K562 (cell line): ENCODE measurements around the gene AGMO. TPM values are rescaled to one million over a fixed set of nuclear protein-coding genes. Genes with fewer than 3 reads are reported as not detected.

Experiments
- ATAC-seq: fragments of 200-7000 bp; cut with Tn5 transposase; 3 replicates; pipeline ENCODE4 v1.9.1; 2020; ENCODE audit warnings: moderate library complexity
- BruUV-seq: library from RNA; stranded (reverse); fragments of 400-500 nt; replicated peaks from 2 replicates; lab custom pipeline; 2021; lab: Mats Ljungman, UMichigan
- CTCF ChIA-PET: fragments of 300-600 bp; formaldehyde crosslinking; extraction: SDS; loops from one replicate; lab custom pipeline; 2021; ENCODE audit warnings: low intra/inter-chr PET ratio; lab: Yijun Ruan, JAX
- POLR2A ChIA-PET: fragments of 300-600, 350-650 bp; sonication (Branson Sonifier 250); formaldehyde crosslinking; extraction: SDS; loops from one replicate; lab custom pipeline; 2021; ENCODE audit warnings: antibody characterized with exemption, inconsistent platforms; lab: Yijun Ruan, JAX
- DNase-seq, 4 experiments: peaks; one replicate each; pipeline versions ENCODE4 v3.0.0 to v3.0.0-alpha.2; 2011 to 2018; ENCODE audit warnings: low spot score in 3 of 4, mixed read lengths in 3 of 4; ENCODE audit errors: extremely low read depth in 1 of 4
- FAIRE-seq: peaks from 2 replicates; lab custom pipeline; 2011; peaks lifted over from hg19 to GRCh38; lab: Jason Lieb, UNC
- H2AFZ ChIP-seq: 2 replicates; pipeline ENCODE4 v1.6.0; 2011; ENCODE audit warnings: low read depth, low read length, control low read depth, inconsistent platforms
- H3K27ac ChIP-seq: fragments of 200-600 bp; 3 replicates; pipeline ENCODE4 v1.8.0; 2011; ENCODE audit warnings: low read depth, mild to moderate bottlenecking, control low read depth, inconsistent platforms, low read length, moderate library complexity, mixed read lengths; ENCODE audit errors: extremely low read depth
- H3K27me3 ChIP-seq, 2 experiments: fragments of 300-600 bp in 1 of 2; 2 replicates in 1 of 2; 3 replicates in 1 of 2; pipeline versions ENCODE4 v1.6.0 to v1.8.0; 2011; ENCODE audit warnings: inconsistent platforms in 2 of 2, low read length in 2 of 2, mild to moderate bottlenecking in 1 of 2, mixed read lengths in 1 of 2, moderate library complexity in 1 of 2; ENCODE audit not compliant: control insufficient read depth in 2 of 2, insufficient read depth in 2 of 2
- H3K36me3 ChIP-seq: fragments of 300-600 bp; 3 replicates; pipeline ENCODE4 v1.8.0; 2011; ENCODE audit warnings: mild to moderate bottlenecking, low read length, inconsistent platforms; ENCODE audit not compliant: control insufficient read depth, insufficient read depth
- H3K4me1 ChIP-seq, 2 experiments: fragments of 200-600 bp in 1 of 2; replicated peaks in 1 of 2; 2 replicates in 1 of 2; 3 replicates in 1 of 2; pipeline versions ENCODE4 v1.5.1 to v1.8.0; 2011; ENCODE audit warnings: inconsistent platforms in 2 of 2, low read length in 2 of 2, mild to moderate bottlenecking in 1 of 2, mixed read lengths in 1 of 2, moderate library complexity in 1 of 2; ENCODE audit not compliant: control insufficient read depth in 2 of 2, insufficient read depth in 2 of 2
- H3K4me2 ChIP-seq: 2 replicates; pipeline ENCODE4 v1.6.1; 2011; ENCODE audit warnings: low read length, control low read depth, inconsistent platforms, mixed read lengths; ENCODE audit not compliant: insufficient read depth
- H3K4me3 ChIP-seq: fragments of 200-600 bp; sonication (generic), shearing (Covaris generic); 2 replicates; pipeline ENCODE4 v1.5.1; 2016; ENCODE audit warnings: control low read depth, inconsistent platforms
- H3K79me2 ChIP-seq: fragments of 200-600 bp; 3 replicates; pipeline ENCODE4 v1.8.0; 2011; ENCODE audit warnings: low read length, inconsistent platforms; ENCODE audit not compliant: control insufficient read depth, insufficient read depth
- H3K9ac ChIP-seq, 2 experiments: 2 replicates each; pipeline versions ENCODE4 v1.6.0 to v1.6.1; 2011; ENCODE audit warnings: low read depth in 2 of 2, low read length in 2 of 2, control low read depth in 1 of 2, inconsistent platforms in 1 of 2, mild to moderate bottlenecking in 1 of 2, mixed read lengths in 1 of 2; ENCODE audit not compliant: insufficient read depth in 1 of 2
- H3K9me1 ChIP-seq: one replicate; pipeline ENCODE4 v1.6.0; 2011; ENCODE audit warnings: inconsistent platforms, mild to moderate bottlenecking, low read length, moderate library complexity; ENCODE audit not compliant: control insufficient read depth, insufficient read depth
- H3K9me3 ChIP-seq: replicated peaks from 2 replicates; pipeline ENCODE4 v1.5.1; 2011; ENCODE audit warnings: low read depth, low read length, inconsistent platforms; ENCODE audit not compliant: control insufficient read depth, insufficient read depth
- H4K20me1 ChIP-seq: replicated peaks from 2 replicates; pipeline ENCODE4 v1.6.1; 2011; ENCODE audit warnings: low read length, inconsistent platforms, mixed read lengths; ENCODE audit not compliant: control insufficient read depth, insufficient read depth
- DLX4 ChIP-seq: fragments of 250-450 bp; sonication (Bioruptor Pico); IDR thresholded peaks from 2 replicates; pipeline ENCODE4 v1.6.1; 2021; ENCODE audit warnings: mild to moderate bottlenecking
- E4F1 ChIP-seq: fragments of 250-450 bp; sonication (Bioruptor Pico); IDR thresholded peaks from 2 replicates; pipeline ENCODE4 v1.5.0; 2021; ENCODE audit warnings: mild to moderate bottlenecking, borderline replicate concordance
- MCM7 ChIP-seq, 2 experiments: fragments of 450-650 bp; IDR thresholded peaks; 2 replicates each; pipeline ENCODE4 v1.6.1; 2016 to 2018
- RUNX1 ChIP-seq: sonication (generic); IDR thresholded peaks from 2 replicates; pipeline ENCODE4 v1.6.1; 2016; ENCODE audit warnings: antibody characterized with exemption, low read depth
- ZKSCAN3 ChIP-seq: fragments of 250-450 bp; sonication (Bioruptor Pico); IDR thresholded peaks from 2 replicates; pipeline ENCODE4 v1.4.0; 2020
- ZNF133 ChIP-seq: fragments of 250-450 bp; sonication (Bioruptor Pico); IDR thresholded peaks from 2 replicates; pipeline ENCODE4 v1.4.0; 2020; ENCODE audit warnings: mild to moderate bottlenecking
- ZNF239 ChIP-seq: fragments of 250-450 bp; sonication (Bioruptor Pico); IDR thresholded peaks from 2 replicates; pipeline ENCODE4 v1.4.0; 2020; ENCODE audit warnings: mild to moderate bottlenecking
- ZNF79 ChIP-seq: fragments of 250-450 bp; sonication (Bioruptor Pico); IDR thresholded peaks from 2 replicates; pipeline ENCODE4 v1.4.0; 2020; ENCODE audit warnings: low read depth, mild to moderate bottlenecking, moderate library complexity
- WGBS: fragments of 100-300 bp; shearing (Covaris generic); methylation state at CpG from one replicate; pipeline ENCODE4 v1.1.6; 2016; ENCODE audit warnings: low coverage, mixed read lengths; ENCODE audit not compliant: insufficient coverage; ENCODE audit errors: missing lambda C conversion rate; 5-methylcytosine and 5-hydroxymethylcytosine counted together
- in situ Hi-C: fragments of 300-500 bp; cut with MboI; formaldehyde crosslinking; loops from 4 replicates; pipeline ENCODE4 v1.15.0; 2018; ENCODE audit warnings: inconsistent platforms, mixed read lengths
- intact Hi-C: fragments of 100-400 bp; cut with micrococcal nuclease; formaldehyde crosslinking; loops from 2 replicates; pipeline ENCODE4 v1.14.2; 2022
- polyA plus RNA-seq, 8 experiments: library from polyadenylated mRNA; depleted of rRNA in 4 of 8; stranded (reverse) in 5 of 8; unstranded in 3 of 8; fragments of >200 nt; fragmentation: Nextera tagmentation in 2 of 8; fragmentation: Illumina TruSeq in 1 of 8; extraction: Ambion mirVana in 2 of 8; extraction: Trizol in 1 of 8; gene quantifications; 2 replicates each; pipeline versions ENCODE4 v1.2.1 to v1.2.3, GENCODE V29; 2011 to 2014; ENCODE audit warnings: inconsistent platforms in 1 of 8, missing spikeins in 1 of 8
- total RNA-seq, 7 experiments: library from RNA; depleted of rRNA in 6 of 7; stranded (reverse); fragments of >200 nt in 6 of 7; fragmentation: Illumina TruSeq in 2 of 7; extraction: Trizol in 2 of 7; gene quantifications; 2 replicates each; pipeline versions ENCODE4 v1.2.1 to v1.2.3, GENCODE V29; 2011 to 2021; ENCODE audit warnings: low replicate concordance in 1 of 7

Gene AGMO
- total and polyA plus RNA-seq, 9 of the 15 experiments (the other 6 are each of a cell fraction or from before 2014, with no cell fraction given), result 0.30 to 1.4 (median 0.69) TPM; not detected in 1

GRCh38 chr7:15225981-15226380 is 335.8 kb downstream of the AGMO start:
- Histone ChIP-seq H3K4me2 (no peak overlapping the region), H3K27ac (no peak overlapping the region), H3K9me1 (no peaks in the 10 kb centered on the region), H3K9ac (no peak overlapping the region), H3K36me3 (no peaks in the 10 kb centered on the region), H3K9me3 (no peaks in the 10 kb centered on the region; the same call in 1 of the 2 replicates), H3K79me2 (no peaks in the 10 kb centered on the region), H4K20me1 (no peaks in the 10 kb centered on the region), H3K4me1 (no peaks in the 10 kb centered on the region), H2AFZ (no peak overlapping the region), H3K4me3 (no peak overlapping the region), H3K27me3 (no peaks in the 10 kb centered on the region)
- no TSS peak for BruUV-seq
- 0% methylated on average over 1 of the region's 1 CpG for WGBS
- in situ Hi-C loops, result no loop called here
- DNase-seq (no peak), FAIRE-seq (no peak), ATAC-seq (no peak)
- intact Hi-C loops, result no loop called here
- POLR2A ChIA-PET, result no interaction called here
- CTCF ChIA-PET, result no interaction called here
- TF ChIP-seq MCM7 (IDR thresholded peaks at IDR 0.05) (no peak), ZNF239 (CRISPR knock-in tag) (no peak), ZNF79 (no peak), RUNX1 (no peak), ZKSCAN3 (no peak), E4F1 (CRISPR knock-in tag) (no peak), ZNF133 (no peak), DLX4 (no peak)
- TF ChIP-seq, all 486 proteins: peak for 0
